GM12801 (cell line): ENCODE results near the gene OSBP2.

Experiments
- CTCF ChIP-seq: IDR thresholded peaks from one replicate; pipeline ENCODE4 v1.5.1; 2011; ENCODE audit warnings: control low read depth; ENCODE audit not compliant: insufficient read length; ENCODE audit errors: extremely low read depth

The OSBP2 gene

GRCh38 chr22:30778261-30778660 is 83.6 kb downstream of the OSBP2 start:
- no peak for TF ChIP-seq CTCF

GRCh38 chr22:30780026-30780425 is 85.4 kb downstream of the OSBP2 start:
- no peak for TF ChIP-seq CTCF

- no peak for TF ChIP-seq CTCF
Observed at GRCh38 chr22:30781271-30781875, 86.7 kb downstream of the OSBP2 start.

GRCh38 chr22:30782613-30783012 is 87.9 kb downstream of the OSBP2 start:
- no peak for TF ChIP-seq CTCF

- TF ChIP-seq CTCF = no peak
Observed at GRCh38 chr22:30783021-30783420, 88.3 kb downstream of the OSBP2 start.

GRCh38 chr22:30785527-30785926 is 90.9 kb downstream of the OSBP2 start:
- TF ChIP-seq CTCF = no peak

- no peak for TF ChIP-seq CTCF
Observed at GRCh38 chr22:30790366-30790765, 95.7 kb downstream of the OSBP2 start.

GRCh38 chr22:30792456-30792855 is 97.8 kb downstream of the OSBP2 start:
- TF ChIP-seq CTCF = no peak
